ENCODE results near the gene DHRSX. TPM values are rescaled to one million over a fixed set of nuclear protein-coding genes. Genes with fewer than 3 reads are reported as not detected.

DHRSX gene
- total and polyA plus RNA-seq, 2 of the 8 experiments (the other 6 are each of a cell fraction or from before 2014, with no cell fraction given), result 35.1 to 43.4 TPM

- peaks cover 5 to 30% of the 10 kb centered on the region in 2 experiments; a peak in 3 of 4 replicates for H3K79me2 ChIP-seq (ENCODE audit: control insufficient read depth in 1 of 2, insufficient read depth in 2 of 2, low read length in 2 of 2)
- H3K23ac ChIP-seq (ENCODE audit: insufficient read length), result no peak overlapping the region
- ChIA-PET POLR2A (ENCODE audit: partially characterized antibody) (no interaction called here), CTCF (ENCODE audit: partially characterized antibody) (no interaction called here)
- H3K14ac ChIP-seq (ENCODE audit: insufficient read length), result no peak overlapping the region
- no peak overlapping the region for H3K56ac ChIP-seq (replicated peaks; ENCODE audit: insufficient read length, low read depth, low read length)
- peaks cover 0 to 12% (median 9%) of the 10 kb centered on the region in 4 experiments; a peak in 5 of 7 replicates for H3K4me1 ChIP-seq (replicated peaks in 1 of 4; ENCODE audit: control insufficient read depth in 3 of 4, insufficient read depth in 4 of 4, low read length in 3 of 4)
- no peak overlapping the region for H3K9ac ChIP-seq (replicated peaks in 1 of 4; ENCODE audit: extremely low read depth in 1 of 4, low read depth in 3 of 4, low read length in 3 of 4)
- no peak overlapping the region for H2AFZ ChIP-seq (ENCODE audit: low read length)
- no peak overlapping the region for H4K91ac ChIP-seq (replicated peaks; ENCODE audit: insufficient read length, low read length)
- 0 out of 2 replicates have a peak overlapping the region, but pooled peaks have one; percentile 3 for H2BK15ac ChIP-seq (ENCODE audit: low read length)
- H4K8ac ChIP-seq (ENCODE audit: extremely low read depth, insufficient read depth, low read length), result peak overlapping the region; percentile 45; the same call in 1 of the 2 replicates
- FAIRE-seq (no peak), DNase-seq (ENCODE audit: low read depth in 1 of 2, low spot score in 2 of 2) (no peak)
- H3K4me3 ChIP-seq (ENCODE audit: extremely low read depth in 1 of 4, insufficient read depth in 2 of 4, low read depth in 3 of 4, low read length in 4 of 4), result no peak overlapping the region
- no peak overlapping the region for H3K27ac ChIP-seq (ENCODE audit: low read depth, low read length)
- no peaks in the 10 kb centered on the region for H3K27me3 ChIP-seq (replicated peaks in 1 of 4; ENCODE audit: control insufficient read depth in 3 of 4, extremely low read depth in 1 of 4, insufficient read depth in 3 of 4, low read length in 3 of 4)
- no peak overlapping the region for H2BK20ac ChIP-seq (ENCODE audit: low read length)
- H2BK5ac ChIP-seq (ENCODE audit: low read depth, low read length), result no peak overlapping the region; the same call in 1 of the 2 replicates
- 0 out of 2 replicates have a peak overlapping the region, but pooled peaks have one; percentile 50 for H2BK12ac ChIP-seq (ENCODE audit: low read depth, low read length)
- H4K5ac ChIP-seq (ENCODE audit: insufficient read length, low read depth, low read length), result no peak overlapping the region
- H3K4ac ChIP-seq (replicated peaks; ENCODE audit: insufficient read length, low read depth, low read length), result no peak overlapping the region
- peaks cover 4% of the 10 kb centered on the region; the same call in 1 of the 2 replicates for H3K23me2 ChIP-seq (ENCODE audit: low read depth, low read length)
- TF ChIP-seq YY1 (IDR thresholded peaks at IDR 0.05; ENCODE audit: low read depth, low read length) (no peak), SP1 (IDR thresholded peaks at IDR 0.05; ENCODE audit: low read depth, low read length) (no peak), SUZ12 (IDR thresholded peaks at IDR 0.05; ENCODE audit: low read length) (no peak), CBX5 (IDR thresholded peaks at IDR 0.05; ENCODE audit: low read depth, low read length) (no peak), POLR2A (IDR thresholded peaks at IDR 0.05; ENCODE audit: control extremely low read depth in 1 of 2, low read depth in 2 of 2, low read length in 2 of 2) (no peak), CHD1 (IDR thresholded peaks at IDR 0.05; ENCODE audit: low read depth, low read length) (no peak), GTF2F1 (IDR thresholded peaks at IDR 0.05; ENCODE audit: borderline replicate concordance, low read depth, low read length) (no peak)
- TF ChIP-seq, protein P1, sequence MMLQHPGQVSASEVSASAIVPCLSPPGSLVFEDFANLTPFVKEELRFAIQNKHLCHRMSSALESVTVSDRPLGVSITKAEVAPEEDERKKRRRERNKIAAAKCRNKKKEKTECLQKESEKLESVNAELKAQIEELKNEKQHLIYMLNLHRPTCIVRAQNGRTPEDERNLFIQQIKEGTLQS (IDR thresholded peaks at IDR 0.05; ENCODE audit: insufficient read depth, low read depth, low read length), result no peak
- H3K18ac ChIP-seq (ENCODE audit: extremely low read depth, low read length), result no peak overlapping the region
- no peaks in the 10 kb centered on the region for H4K20me1 ChIP-seq (replicated peaks in 1 of 2; ENCODE audit: control insufficient read depth in 1 of 2, insufficient read depth in 2 of 2, low read length in 2 of 2)
- no peak overlapping the region for H2BK120ac ChIP-seq (replicated peaks; ENCODE audit: low read depth, low read length)
- H3K79me1 ChIP-seq (ENCODE audit: low read depth, low read length), result no peaks in the 10 kb centered on the region; the same call in 1 of the 2 replicates
- no peak overlapping the region for H3K4me2 ChIP-seq (ENCODE audit: insufficient read depth in 1 of 2, low read depth in 2 of 2, low read length in 2 of 2)
- H3K36me3 ChIP-seq (ENCODE audit: control insufficient read depth in 2 of 4, insufficient read depth in 4 of 4, low read length in 3 of 4), result peaks cover 0 to 7% (median 0%) of the 10 kb centered on the region in 4 experiments; a peak in 1 of 8 replicates
- 89% methylated on average over 5 of the region's 5 CpGs; no CpG with 5 or more reads in 1 of the 2 experiments for WGBS, 2 experiments (ENCODE audit: extremely low coverage in 1 of 2, insufficient coverage in 1 of 2, insufficient read length in 1 of 2, insufficient replicate concordance in 2 of 2, low coverage in 1 of 2, low lambda C conversion rate in 2 of 2, missing lambda C conversion rate in 1 of 2)
- H3K9me3 ChIP-seq (ENCODE audit: insufficient read depth in 2 of 2, low read depth in 1 of 2, low read length in 1 of 2), result no peaks in the 10 kb centered on the region
- H2AK5ac ChIP-seq (ENCODE audit: low read depth, low read length), result no peak overlapping the region
These were observed 1.4 kb upstream of the DHRSX start for GRCh38 chrX:2502120-2502667.
